ENCODE measurements around the gene SDK1.

DNA sequence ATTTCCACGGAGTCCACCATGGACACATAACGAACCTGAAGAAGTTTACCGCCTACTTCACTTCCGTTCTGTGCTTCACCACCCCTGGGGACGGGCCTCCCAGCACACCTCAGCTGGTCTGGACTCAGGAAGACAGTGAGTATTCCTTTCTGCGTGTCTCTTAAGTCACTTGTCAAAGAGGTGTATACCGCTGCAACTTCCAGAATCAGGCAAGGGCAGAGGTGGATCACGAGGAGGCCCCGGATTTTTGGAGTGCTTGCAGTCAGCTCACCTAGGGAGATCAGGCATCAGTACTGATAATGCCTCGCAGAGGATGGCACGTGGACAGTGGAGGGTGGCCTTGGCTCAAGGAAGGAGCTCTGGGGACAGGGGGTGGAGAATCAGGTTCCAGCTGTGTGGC is 750.6 kb downstream of the SDK1 start:
- TF ChIP-seq ZNF660 (tag by site-specific recombination; IDR thresholded peaks at IDR 0.05) (no peak), ZBTB20 (tag by site-specific recombination; IDR thresholded peaks at IDR 0.05) (no peak)

Data from HEK293 (cell line).